ENCODE results near the gene NEO1.

The NEO1 gene

DNA sequence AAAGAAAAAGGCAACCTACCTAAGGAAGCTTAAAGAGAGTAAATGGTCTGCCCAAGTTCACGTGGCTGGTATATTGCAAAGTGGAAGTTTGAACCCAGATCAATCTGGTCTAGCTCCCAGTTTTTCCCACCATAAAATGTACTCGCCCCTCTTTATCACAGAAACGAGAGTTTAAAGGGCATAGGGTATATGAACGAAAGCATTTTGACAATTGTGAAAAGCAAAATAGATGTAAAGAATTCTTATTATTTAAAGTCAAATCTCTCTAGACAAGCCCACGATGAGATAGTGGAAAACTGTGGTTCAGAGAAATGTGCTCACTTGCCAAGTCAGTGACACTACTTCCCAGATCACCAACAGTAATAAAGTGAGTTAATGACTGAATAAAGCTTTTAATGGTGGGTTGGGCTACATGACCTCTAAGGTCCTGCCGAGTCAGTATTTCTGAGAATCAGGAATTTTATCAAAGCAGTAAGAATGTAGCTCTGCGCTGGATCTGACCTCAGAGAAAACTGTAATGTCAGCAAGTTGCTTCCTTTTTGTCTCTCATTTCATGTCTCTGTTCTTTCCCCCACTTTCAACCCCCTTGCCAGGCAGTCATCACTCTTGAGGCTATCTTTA is 23.3 kb upstream of the NEO1 start:
- no peak for DNase-seq (ENCODE audit: low read depth)

GRCh38 chr15:73030122-73030679 is 22.1 kb upstream of the NEO1 start:
- no peak for DNase-seq (ENCODE audit: low read depth)

- DNase-seq (ENCODE audit: low read depth) = no peak
Observed at GRCh38 chr15:73031648-73032047, 20.6 kb upstream of the NEO1 start.

DNA sequence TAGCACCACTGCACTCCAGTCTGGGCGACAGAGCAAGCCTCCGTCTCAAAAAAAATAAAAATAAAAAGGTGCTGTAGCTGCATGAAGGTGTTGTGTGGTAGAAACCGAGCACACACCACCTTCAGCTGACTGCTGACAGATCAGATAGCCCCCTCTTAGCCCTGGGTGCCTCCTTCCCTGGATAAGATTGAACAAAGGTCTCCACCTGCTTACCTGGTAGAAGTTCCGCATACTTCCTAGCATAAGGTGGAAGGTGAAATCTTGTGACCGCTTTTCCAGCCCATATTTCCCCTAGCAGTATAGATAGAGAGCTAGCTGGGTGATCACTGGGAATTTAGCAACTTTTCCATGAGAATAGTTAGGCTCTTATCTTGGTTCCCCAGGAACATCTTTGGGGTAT is 18.7 kb upstream of the NEO1 start:
- no peak for DNase-seq (ENCODE audit: low read depth)

DNA sequence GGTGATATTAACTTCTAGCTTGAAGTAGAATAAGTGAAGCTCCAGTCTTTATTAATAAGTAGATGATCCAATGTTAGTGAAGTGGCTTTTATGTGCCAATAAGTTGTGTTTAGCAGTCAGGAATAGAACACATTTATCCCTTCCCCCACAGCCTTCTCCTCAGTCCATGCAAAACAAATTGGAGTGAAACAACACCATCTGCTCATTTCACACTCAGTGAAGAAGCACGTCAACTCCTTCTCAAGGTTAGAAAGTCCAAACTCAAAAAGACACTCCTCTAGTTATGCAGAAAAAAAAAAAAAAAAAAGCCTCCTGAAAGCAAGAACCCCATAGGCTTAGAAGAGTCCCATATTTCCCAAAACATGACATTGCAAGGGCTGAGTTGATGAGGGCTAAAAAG is 18.0 kb upstream of the NEO1 start:
- no peak for DNase-seq (ENCODE audit: low read depth)

DNA sequence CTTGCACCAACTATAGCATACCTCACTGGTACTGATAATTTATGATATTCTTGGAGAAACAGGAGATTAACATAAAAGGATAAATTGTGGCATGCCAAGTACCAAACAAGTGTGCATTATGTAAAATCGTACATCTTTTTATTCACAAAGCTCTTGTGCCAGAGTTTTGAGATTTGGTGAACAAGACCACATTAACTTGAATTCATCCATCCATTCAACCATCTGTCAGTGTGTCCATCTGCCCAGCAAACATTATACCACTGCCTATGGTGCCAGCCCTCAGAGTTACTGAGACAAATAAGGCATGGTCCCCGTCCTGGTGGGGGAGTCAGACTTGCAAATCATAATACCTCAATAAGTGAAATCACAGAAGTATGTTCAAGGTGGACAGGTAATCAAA is 17.0 kb upstream of the NEO1 start:
- no peak for DNase-seq (ENCODE audit: low read depth)

GRCh38 chr15:73038220-73038619 is 14.0 kb upstream of the NEO1 start:
- no peak for DNase-seq (ENCODE audit: low read depth)

- no peak for DNase-seq (ENCODE audit: low read depth)
Observed at GRCh38 chr15:73046073-73046472, 6.2 kb upstream of the NEO1 start.

DNA sequence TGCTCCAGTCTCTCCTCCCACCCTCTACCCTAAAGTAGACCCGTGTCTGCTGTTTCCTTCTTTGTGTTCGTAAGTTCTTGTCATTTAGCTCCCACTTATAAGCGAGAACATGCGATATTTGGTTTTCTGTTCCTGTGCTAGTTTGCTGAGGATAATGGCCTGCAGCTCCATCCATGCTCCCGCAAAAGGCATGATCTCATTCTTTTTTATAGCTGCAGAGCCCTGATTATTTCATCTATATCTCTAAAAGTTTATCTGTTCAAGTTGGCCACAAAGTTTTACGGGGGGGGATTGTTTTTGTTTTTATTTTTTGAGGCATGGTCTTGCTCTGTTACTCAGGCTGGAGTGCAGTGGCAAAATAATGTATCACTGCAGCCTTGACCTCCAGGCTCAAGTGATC is 4.4 kb upstream of the NEO1 start:
- no peak for DNase-seq (ENCODE audit: low read depth)

DNA sequence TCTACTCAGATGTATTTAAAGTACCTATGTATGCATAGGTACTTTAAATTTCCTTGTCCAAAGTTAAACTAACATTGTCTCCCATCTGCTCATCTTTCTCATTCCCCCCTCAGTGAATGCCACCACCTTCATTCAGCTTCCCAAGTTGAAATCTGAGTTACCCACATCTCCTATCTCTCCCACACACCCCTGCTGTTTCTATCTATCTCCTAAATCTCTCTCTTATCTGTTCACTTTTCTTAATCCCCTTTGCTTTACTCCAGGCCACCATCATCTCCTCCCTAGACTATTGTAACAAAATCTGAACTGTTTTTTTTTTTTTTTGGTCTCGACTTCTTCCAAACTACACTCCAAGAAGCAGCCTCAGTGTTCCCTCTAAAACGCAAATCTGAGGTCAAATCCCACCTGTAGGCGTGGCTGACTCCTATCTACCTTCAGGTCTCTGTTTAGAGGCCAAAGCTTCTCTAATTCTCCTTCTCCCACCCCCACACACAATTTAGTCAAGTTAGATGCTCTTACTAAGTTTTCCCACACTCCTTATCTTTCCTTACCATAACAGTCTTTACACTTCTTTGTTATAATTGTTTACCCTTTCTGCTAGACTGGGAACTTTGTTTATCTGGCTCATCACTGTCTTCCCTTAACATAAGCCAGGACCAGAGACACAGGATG is 3.5 kb upstream of the NEO1 start:
- no peak for DNase-seq (ENCODE audit: low read depth)

DNA sequence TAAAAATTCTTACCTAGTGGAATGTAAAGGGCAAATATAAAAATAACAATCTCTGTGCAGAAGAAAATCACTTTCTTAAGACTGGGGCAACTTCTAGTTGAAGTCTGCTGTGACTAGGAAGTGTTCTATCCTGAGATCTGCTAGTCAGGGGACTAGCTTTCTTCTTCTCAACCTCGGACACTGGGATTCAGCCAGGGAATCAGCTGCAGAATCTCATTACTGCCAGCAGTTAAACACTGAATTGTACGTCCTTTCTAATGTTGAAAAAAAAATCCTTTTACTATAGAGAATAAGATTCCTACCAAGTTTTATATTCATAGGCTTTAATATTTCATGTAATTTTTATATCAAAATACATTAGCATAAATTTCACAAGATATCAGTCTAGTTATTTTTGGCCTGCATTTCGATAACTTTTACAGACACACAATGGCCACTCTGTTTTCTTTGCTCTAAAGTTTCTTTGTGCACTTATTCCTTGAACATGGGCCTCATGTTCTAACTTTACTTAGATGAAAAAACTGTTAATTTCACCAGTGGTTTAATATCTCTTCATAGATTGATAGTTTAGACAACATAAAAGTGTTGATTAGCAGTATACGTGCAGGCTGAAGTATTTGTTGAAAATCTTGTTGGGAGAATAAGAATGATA is 2.6 kb upstream of the NEO1 start:
- DNase-seq (ENCODE audit: low read depth) = no peak

DNA sequence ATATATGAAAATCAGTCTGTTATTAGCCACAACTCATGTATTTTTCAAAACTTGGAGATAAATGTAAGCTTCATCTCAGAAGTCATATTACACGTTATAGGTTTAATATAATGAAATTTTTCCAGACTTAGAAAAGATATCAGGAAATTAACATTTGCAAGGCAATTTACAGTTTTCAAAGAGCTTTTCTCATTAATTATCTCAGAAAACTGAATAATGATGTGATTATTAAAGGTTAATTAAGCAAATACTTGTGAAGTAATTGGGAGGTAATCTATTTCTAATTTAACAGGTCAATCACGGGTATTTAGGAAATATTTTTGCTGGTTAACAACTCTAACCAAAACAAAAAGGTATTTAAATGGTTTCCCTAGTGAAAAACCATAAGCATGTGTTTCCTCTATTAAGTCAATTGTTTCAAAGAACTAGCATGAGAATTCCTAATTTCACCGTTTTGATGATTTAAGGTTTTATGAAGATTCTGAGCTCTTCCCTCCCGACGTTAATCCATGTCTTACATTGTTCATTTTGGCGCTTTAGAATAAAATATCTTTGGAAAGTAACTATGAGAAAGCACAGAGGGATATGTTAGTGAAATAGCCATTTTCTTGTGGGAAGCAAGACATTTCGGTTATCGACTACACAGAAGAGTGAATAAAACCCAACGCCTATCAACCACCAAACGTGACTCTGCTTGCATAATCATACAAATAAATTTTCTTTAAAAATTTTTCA is 1.5 kb upstream of the NEO1 start:
- no peak for DNase-seq (ENCODE audit: low read depth)

- DNase-seq (ENCODE audit: low read depth) = no peak
Observed at GRCh38 chr15:73051391-73051806, 864 bp upstream of the NEO1 start.

- peak; percentile 13 for DNase-seq (ENCODE audit: low read depth)
Observed at GRCh38 chr15:73052653-73053397, 562 bp downstream of the NEO1 start.

DNA sequence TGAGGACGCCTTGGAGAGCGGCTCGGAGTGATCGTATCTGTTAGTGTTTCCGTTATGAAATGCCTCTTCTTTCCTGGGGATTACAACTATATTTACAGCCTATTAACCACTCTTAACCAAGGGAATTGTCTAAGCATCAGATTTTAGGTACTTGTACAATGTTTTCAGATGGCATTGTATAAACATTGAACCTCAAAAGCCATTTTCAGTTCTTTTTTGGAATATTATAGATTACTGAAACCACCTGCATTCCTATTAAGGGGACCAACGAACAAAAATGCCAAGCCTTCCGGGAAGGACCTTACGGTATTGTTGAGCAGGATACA is 1.1 kb downstream of the NEO1 start:
- DNase-seq (ENCODE audit: low read depth) = no peak

DNA sequence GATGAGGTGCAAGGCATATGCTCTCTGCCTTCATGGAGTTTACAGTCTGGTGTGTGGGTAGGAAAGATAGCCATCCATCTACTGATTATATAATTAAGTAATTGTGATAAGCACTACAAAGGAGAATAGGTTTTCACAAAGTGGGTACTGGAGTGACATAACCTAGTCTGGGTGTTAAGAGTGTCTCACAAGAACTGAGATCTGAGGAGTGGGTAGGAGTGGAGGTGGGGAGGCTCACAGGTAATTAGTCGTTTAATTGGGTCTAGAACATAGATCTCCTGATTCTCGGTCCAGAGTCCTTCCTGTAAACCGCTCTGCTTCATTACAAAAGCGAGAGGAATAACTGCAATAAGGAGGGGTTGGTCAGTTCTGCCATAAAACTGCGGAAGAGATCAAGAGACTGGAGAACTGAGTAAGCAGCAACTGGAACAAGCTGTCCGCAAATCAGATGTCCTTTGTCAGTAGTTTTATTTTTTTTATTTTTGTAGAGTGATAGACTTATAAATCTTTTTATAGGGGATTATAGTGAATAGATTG is 2.2 kb downstream of the NEO1 start:
- DNase-seq (ENCODE audit: low read depth) = no peak

DNA sequence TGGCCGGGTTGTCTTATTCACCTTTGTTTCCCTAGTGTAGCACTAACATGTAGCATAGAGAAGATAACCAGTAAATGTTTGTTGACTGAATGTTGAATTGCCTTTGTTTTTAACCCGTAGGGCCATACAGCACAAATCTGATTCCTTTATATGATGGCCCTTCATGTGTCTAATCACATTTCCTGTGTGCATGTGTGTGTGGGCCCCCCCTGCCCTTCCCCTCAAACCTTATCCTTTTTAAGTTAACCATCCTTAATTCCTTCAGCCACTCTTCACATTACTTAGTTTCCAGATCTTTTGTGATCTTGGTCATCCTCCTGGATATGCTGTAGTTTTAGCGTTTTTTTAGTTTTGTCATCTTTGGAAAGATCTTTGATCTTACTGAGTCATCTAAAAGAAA is 4.2 kb downstream of the NEO1 start:
- DNase-seq (ENCODE audit: low read depth) = no peak

DNA sequence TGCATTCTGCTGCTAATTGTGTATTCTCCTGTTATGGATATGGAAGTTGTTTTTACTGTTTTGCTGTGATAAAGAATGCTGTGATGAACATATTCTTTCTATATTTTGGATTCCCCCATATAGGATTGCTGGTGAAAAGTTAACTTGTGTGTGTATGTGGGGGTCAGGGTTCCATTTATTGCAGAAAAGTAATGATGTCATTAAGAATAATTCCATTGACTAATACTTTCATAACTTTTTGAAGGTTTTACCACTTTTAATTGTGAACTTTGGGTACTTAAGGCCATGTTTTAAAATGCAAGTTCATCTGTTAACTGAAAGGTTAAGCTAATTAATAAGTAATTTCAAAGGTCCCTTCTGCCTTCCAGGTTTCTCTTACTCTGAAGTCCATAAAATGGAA is 6.2 kb downstream of the NEO1 start:
- DNase-seq (ENCODE audit: low read depth) = no peak

DNA sequence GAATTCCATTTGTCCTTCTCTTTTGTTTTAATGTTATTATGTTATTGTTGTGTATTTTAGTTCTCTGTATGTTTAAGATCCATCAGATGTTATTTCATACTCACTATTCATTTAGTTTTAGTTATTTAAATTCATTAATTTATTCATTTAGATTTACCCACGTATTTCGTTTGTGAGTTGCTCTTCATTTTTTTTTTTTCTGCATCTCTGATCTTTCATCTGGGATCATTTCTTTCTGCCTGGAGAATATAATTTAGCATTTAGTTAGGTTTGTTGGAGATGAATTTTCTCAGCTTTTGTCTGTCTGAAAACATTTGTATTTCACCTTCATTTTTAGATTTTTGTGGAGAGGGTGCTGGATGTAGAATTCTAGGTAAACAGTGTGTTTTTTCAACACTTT is 12.9 kb downstream of the NEO1 start:
- no peak for DNase-seq (ENCODE audit: low read depth)

GRCh38 chr15:73069109-73069508 is 16.8 kb downstream of the NEO1 start:
- no peak for DNase-seq (ENCODE audit: low read depth)

- DNase-seq (ENCODE audit: low read depth) = no peak
Observed at GRCh38 chr15:73072894-73073293, 20.6 kb downstream of the NEO1 start.

DNA sequence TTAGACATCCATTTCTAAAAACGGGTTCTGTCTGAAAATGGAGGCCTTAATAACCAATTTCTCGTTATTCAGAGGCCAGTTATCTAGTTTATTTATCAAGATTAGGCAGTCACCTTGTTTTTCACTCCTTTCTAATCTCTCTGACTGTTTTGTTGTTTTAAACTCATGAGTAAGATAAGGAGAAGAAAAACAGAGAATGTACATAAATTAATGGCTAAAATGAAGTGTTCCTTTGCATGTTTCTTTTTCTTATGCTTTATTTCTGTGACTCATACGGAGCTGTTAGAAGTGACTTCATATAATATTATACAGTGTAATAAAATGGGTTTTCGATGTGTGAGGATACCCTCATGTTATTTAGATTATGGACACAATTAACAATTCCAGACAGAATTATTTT is 22.0 kb downstream of the NEO1 start:
- DNase-seq (ENCODE audit: low read depth) = no peak

All from activated T-cell treated with anti-CD3 and anti-CD28 coated beads for 48 hours (primary cell).